Fibroblast of lung (primary cell): Measurements from ENCODE around the gene MAGI2.

Experiments
- CTCF ChIP-seq, 2 donors: IDR thresholded peaks in 1 of 2; conservative IDR thresholded peaks in 1 of 2; 1 replicate in 1 of 2; 2 replicates in 1 of 2; pipeline ENCODE4 v1.5.1; 2011 to 2012; ENCODE audit warnings: low read length in 2 of 2, control low read depth in 1 of 2, inconsistent platforms in 1 of 2, low read depth in 1 of 2, mild to moderate bottlenecking in 1 of 2
- EZH2 ChIP-seq: IDR thresholded peaks from 2 replicates; pipeline ENCODE4 v1.5.1; 2012; ENCODE audit warnings: low read length, control low read depth, mild to moderate bottlenecking; ENCODE audit errors: missing control alignments

- no peak for TF ChIP-seq CTCF (conservative IDR thresholded peaks at IDR 0.05 in 1 of 2, IDR thresholded peaks at IDR 0.05 in 1 of 2; ENCODE audit: low read depth in 1 of 2, low read length in 2 of 2)
- TF ChIP-seq EZH2 = no peak
These were observed 1440.1 kb downstream of the MAGI2 start for GRCh38 chr7:78013386-78013785.
